Measurements from ENCODE around the gene MINDY2. TPM values are rescaled to one million over a fixed set of nuclear protein-coding genes. Genes with fewer than 3 reads are reported as not detected.
"Not testable (repeated sequence)": the region's sequence is repeated elsewhere in the genome, so short reads cannot be mapped to it uniquely, and the experiment has no call there.

Gene MINDY2
- total RNA-seq, 1 donor from 2014 or later = 31.8 TPM

- FAIRE-seq (no peak), DNase-seq (ENCODE audit: low spot score in 2 of 2) (peak; percentile 95 to 98)
Observed at GRCh38 chr15:58749532-58750337, 21.4 kb upstream of the MINDY2 start, which contains the start of gene ADAM10. Gene ADAM10, minus strand, starts transcription at chr15:58749707. Its CDS starts 173 bp downstream, at chr15:58749534.

- FAIRE-seq (no peak), DNase-seq (ENCODE audit: low spot score in 2 of 2) (no peak)
Observed at GRCh38 chr15:58752716-58753115, 18.4 kb upstream of the MINDY2 start.

- DNase-seq (ENCODE audit: low spot score in 2 of 2) = no peak
- no peak for FAIRE-seq
Observed at GRCh38 chr15:58755350-58755749, 15.8 kb upstream of the MINDY2 start.

GRCh38 chr15:58755956-58756355 lies 15.1 kb upstream of the MINDY2 start:
- DNase-seq (ENCODE audit: low spot score in 2 of 2) (no peak), FAIRE-seq (no peak)

- FAIRE-seq = no peak
- no peak for DNase-seq (ENCODE audit: low spot score in 2 of 2)
Observed at GRCh38 chr15:58758141-58758540, 13.0 kb upstream of the MINDY2 start.

- no peak for DNase-seq (ENCODE audit: low spot score in 2 of 2)
- FAIRE-seq = no peak
Observed at GRCh38 chr15:58760385-58761009, 10.6 kb upstream of the MINDY2 start.

GRCh38 chr15:58761010-58761388 lies 10.1 kb upstream of the MINDY2 start:
- DNase-seq (ENCODE audit: low spot score in 2 of 2) (no peak), FAIRE-seq (no peak)

GRCh38 chr15:58762285-58762684 lies 8.8 kb upstream of the MINDY2 start:
- no peak for FAIRE-seq

GRCh38 chr15:58762731-58763130 lies 8.4 kb upstream of the MINDY2 start:
- DNase-seq (ENCODE audit: low spot score in 2 of 2) (no peak), FAIRE-seq (no peak)

More at GRCh38 chr15:58762285-58762684, 8.8 kb upstream of the MINDY2 start:
- no peak for DNase-seq (ENCODE audit: low spot score in 2 of 2)

- DNase-seq (ENCODE audit: low spot score in 2 of 2) = no peak
- FAIRE-seq = no peak
Observed at GRCh38 chr15:58764468-58764867, 6.6 kb upstream of the MINDY2 start.

- no peak for FAIRE-seq
- no peak for DNase-seq (ENCODE audit: low spot score in 2 of 2)
Observed at GRCh38 chr15:58766290-58766689, 4.8 kb upstream of the MINDY2 start.

- not testable (repeated sequence) for FAIRE-seq; DNase-seq (ENCODE audit: low spot score in 2 of 2)
Observed at GRCh38 chr15:58768601-58769004, 2.5 kb upstream of the MINDY2 start.

- FAIRE-seq (no peak), DNase-seq (ENCODE audit: low spot score in 2 of 2) (peak in 1 of 2 donors; percentile 36)
Observed at GRCh38 chr15:58770519-58770856, 614 bp upstream of the MINDY2 start.

GRCh38 chr15:58771621-58772250 lies 634 bp downstream of the MINDY2 start:
- peak; percentile 41 to 44 for DNase-seq (ENCODE audit: low spot score in 2 of 2)
- FAIRE-seq = no peak

GRCh38 chr15:58773024-58773423 lies 1.9 kb downstream of the MINDY2 start:
- DNase-seq (ENCODE audit: low spot score in 2 of 2) = no peak
- FAIRE-seq = no peak

- FAIRE-seq (no peak), DNase-seq (ENCODE audit: low spot score in 2 of 2) (no peak)
Observed at GRCh38 chr15:58775402-58775801, 4.3 kb downstream of the MINDY2 start.

- FAIRE-seq (no peak), DNase-seq (ENCODE audit: low spot score in 2 of 2) (no peak)
Observed at GRCh38 chr15:58777107-58777506, 6.0 kb downstream of the MINDY2 start.

- no peak for FAIRE-seq
- DNase-seq (ENCODE audit: low spot score in 2 of 2) = no peak
Observed at GRCh38 chr15:58779554-58779953, 8.5 kb downstream of the MINDY2 start.

GRCh38 chr15:58785355-58785754 lies 14.3 kb downstream of the MINDY2 start:
- FAIRE-seq (no peak), DNase-seq (ENCODE audit: low spot score in 2 of 2) (no peak)

GRCh38 chr15:58788056-58788710 lies 17.1 kb downstream of the MINDY2 start:
- FAIRE-seq (no peak), DNase-seq (ENCODE audit: low spot score in 2 of 2) (no peak)

GRCh38 chr15:58793862-58794261 lies 22.8 kb downstream of the MINDY2 start:
- no peak for DNase-seq (ENCODE audit: low spot score in 2 of 2)
- FAIRE-seq = no peak
